Lower leg skin (tissue), 3 donors: Measurements from ENCODE around the gene GHSR.

Experiments used
- POLR2A ChIP-seq, 2 donors: fragments of 450-650 bp; IDR thresholded peaks; one replicate each; pipeline ENCODE4 v1.6.1; 2016 to 2017; ENCODE audit warnings: antibody characterized with exemption in 2 of 2, mild to moderate bottlenecking in 1 of 2, moderate library complexity in 1 of 2
- TF ChIP-seq, protein P1 (sequence below), 3 donors: fragments of 450-650 bp; IDR thresholded peaks; one replicate each; pipeline ENCODE4 v1.5.1; 2016; ENCODE audit warnings: antibody characterized with exemption in 3 of 3, mild to moderate bottlenecking in 3 of 3, moderate library complexity in 2 of 3

DNA sequence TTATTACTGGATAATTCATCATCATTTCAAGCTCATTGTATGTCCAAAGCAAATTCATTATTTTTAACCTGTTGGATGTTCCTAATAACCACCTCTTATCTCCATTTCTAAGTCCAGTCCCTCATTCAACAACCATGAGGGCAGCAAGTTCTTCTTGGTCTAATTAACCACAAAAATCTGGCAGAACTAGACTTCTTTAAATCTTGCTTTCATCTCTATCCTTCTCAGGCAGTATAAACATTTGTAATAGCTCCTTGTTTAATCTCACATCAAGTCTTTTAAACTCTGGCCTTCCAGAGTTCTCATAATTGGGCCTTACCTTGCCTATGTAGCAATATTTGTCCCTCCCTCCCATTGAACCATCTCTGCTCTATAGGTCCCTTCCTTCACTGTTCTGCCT, 17.0 kb upstream of the GHSR start:
- TF ChIP-seq, protein P1, sequence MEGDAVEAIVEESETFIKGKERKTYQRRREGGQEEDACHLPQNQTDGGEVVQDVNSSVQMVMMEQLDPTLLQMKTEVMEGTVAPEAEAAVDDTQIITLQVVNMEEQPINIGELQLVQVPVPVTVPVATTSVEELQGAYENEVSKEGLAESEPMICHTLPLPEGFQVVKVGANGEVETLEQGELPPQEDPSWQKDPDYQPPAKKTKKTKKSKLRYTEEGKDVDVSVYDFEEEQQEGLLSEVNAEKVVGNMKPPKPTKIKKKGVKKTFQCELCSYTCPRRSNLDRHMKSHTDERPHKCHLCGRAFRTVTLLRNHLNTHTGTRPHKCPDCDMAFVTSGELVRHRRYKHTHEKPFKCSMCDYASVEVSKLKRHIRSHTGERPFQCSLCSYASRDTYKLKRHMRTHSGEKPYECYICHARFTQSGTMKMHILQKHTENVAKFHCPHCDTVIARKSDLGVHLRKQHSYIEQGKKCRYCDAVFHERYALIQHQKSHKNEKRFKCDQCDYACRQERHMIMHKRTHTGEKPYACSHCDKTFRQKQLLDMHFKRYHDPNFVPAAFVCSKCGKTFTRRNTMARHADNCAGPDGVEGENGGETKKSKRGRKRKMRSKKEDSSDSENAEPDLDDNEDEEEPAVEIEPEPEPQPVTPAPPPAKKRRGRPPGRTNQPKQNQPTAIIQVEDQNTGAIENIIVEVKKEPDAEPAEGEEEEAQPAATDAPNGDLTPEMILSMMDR (IDR thresholded peaks at IDR 0.05), result no peak
- TF ChIP-seq POLR2A (IDR thresholded peaks at IDR 0.05), result no peak
